WERI-Rb-1 (cell line): ENCODE results near the gene NFIX.

Source experiments
- DNase-seq: peaks from one replicate; pipeline ENCODE4 v3.0.0-alpha.2; 2020
- H3K27ac ChIP-seq: fragments of 250-450 bp; sonication (Bioruptor Pico); 2 replicates; pipeline ENCODE4 v1.5.1; 2020; ENCODE audit warnings: mild to moderate bottlenecking, moderate library complexity
- H3K27me3 ChIP-seq: fragments of 250-450 bp; sonication (Bioruptor Pico); 2 replicates; pipeline ENCODE4 v1.5.1; 2021; ENCODE audit warnings: mild to moderate bottlenecking, low read depth, moderate library complexity; ENCODE audit not compliant: insufficient read depth, severe bottlenecking
- H3K36me3 ChIP-seq: fragments of 250-450 bp; sonication (Bioruptor Pico); 2 replicates; pipeline ENCODE4 v1.5.1; 2020; ENCODE audit warnings: mild to moderate bottlenecking, moderate library complexity
- H3K4me3 ChIP-seq: 2 replicates; pipeline ENCODE4 v1.5.1; 2011; ENCODE audit warnings: low read depth, mild to moderate bottlenecking, control low read depth, low read length
- H3K9me3 ChIP-seq: fragments of 250-450 bp; sonication (Bioruptor Pico); 2 replicates; pipeline ENCODE4 v1.5.1; 2021; ENCODE audit warnings: mild to moderate bottlenecking, moderate library complexity; ENCODE audit not compliant: severe bottlenecking
- TF ChIP-seq, protein P1 (sequence below): IDR thresholded peaks from 2 replicates; pipeline ENCODE4 v1.5.1; 2011; ENCODE audit warnings: low read depth, mild to moderate bottlenecking, control low read depth, inconsistent platforms, low read length

Gene NFIX

DNA sequence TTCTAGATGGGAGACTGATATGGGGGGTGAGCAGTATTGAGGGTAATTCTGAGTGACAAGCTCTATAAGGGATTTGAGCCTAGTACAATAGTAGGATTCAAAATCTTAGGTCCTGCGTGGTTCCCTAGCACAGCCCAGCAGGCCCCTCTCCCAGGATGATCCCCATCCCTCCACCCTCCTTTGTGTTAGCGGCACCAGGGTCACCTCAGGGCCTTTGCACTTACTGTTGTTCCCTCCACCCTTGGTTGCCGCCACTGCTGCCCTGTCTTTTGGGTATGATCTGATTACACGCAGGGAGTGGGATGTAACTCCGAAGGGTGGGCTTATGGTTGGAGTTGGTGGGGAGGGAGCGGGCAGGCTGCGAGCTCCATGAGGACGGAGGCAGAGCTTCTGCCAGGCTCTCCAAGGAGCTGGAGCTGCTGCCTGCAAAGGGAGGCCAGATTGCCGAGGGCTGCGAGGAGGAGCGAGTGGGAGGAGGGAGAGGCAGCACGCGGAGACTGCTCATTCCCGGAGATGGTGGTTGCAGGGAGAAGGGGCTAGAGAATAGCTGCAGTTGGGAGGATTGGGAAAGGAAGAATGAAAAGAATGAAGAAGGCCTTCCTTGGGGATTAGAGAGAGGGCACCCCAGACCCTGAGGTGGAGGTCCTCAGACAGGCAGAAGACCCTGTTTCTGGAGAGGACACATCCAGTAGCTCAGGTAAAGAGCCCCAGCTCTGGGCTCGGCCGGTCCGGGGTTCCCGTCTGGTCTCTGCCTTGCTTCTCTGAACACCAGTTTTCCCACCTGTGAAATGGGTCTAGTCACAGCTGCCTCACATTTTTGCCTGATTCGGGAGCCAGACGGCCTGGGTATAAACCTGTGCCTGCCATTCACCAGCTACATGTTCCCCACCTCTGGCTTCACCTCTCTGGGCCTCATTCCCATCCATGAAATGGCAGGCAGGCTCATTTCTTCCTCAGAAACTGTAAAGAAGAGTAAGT, 128.0 kb downstream of the NFIX start:
- Histone ChIP-seq H3K4me3 (no peak overlapping the region), H3K9me3 (no peaks in the 10 kb centered on the region), H3K27me3 (no peaks in the 10 kb centered on the region), H3K27ac (peak overlapping the region; percentile 74), H3K36me3 (peaks cover 58% of the 10 kb centered on the region)
- no peak for DNase-seq
- TF ChIP-seq, protein P1, sequence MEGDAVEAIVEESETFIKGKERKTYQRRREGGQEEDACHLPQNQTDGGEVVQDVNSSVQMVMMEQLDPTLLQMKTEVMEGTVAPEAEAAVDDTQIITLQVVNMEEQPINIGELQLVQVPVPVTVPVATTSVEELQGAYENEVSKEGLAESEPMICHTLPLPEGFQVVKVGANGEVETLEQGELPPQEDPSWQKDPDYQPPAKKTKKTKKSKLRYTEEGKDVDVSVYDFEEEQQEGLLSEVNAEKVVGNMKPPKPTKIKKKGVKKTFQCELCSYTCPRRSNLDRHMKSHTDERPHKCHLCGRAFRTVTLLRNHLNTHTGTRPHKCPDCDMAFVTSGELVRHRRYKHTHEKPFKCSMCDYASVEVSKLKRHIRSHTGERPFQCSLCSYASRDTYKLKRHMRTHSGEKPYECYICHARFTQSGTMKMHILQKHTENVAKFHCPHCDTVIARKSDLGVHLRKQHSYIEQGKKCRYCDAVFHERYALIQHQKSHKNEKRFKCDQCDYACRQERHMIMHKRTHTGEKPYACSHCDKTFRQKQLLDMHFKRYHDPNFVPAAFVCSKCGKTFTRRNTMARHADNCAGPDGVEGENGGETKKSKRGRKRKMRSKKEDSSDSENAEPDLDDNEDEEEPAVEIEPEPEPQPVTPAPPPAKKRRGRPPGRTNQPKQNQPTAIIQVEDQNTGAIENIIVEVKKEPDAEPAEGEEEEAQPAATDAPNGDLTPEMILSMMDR, result no peak

DNA sequence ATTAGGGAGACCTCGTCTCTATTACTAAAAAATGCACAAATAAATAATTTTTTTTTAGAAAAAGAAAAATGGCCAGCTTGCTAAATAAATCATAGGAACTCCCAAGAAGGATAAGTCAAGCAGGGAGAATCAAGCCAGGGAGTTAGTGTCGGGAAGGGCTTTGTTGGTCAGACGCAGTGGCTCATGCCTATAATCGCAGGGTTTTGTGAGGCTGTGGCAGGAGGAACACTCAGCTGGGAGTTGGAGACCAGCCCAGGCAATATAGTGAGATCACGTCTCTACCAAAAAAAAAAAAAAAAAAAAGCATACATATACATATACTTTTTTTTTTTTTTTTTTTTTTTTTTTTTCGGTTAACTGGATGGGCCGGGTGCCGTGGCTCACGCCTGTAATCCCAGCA, 131.8 kb downstream of the NFIX start:
- Histone ChIP-seq H3K36me3 (peaks cover 40% of the 10 kb centered on the region), H3K27ac (peak overlapping the region; percentile 35; the same call in 1 of the 2 replicates), H3K4me3 (no peak overlapping the region), H3K27me3 (no peaks in the 10 kb centered on the region), H3K9me3 (no peaks in the 10 kb centered on the region)
- DNase-seq, result no peak
- TF ChIP-seq, protein P1, result no peak

DNA sequence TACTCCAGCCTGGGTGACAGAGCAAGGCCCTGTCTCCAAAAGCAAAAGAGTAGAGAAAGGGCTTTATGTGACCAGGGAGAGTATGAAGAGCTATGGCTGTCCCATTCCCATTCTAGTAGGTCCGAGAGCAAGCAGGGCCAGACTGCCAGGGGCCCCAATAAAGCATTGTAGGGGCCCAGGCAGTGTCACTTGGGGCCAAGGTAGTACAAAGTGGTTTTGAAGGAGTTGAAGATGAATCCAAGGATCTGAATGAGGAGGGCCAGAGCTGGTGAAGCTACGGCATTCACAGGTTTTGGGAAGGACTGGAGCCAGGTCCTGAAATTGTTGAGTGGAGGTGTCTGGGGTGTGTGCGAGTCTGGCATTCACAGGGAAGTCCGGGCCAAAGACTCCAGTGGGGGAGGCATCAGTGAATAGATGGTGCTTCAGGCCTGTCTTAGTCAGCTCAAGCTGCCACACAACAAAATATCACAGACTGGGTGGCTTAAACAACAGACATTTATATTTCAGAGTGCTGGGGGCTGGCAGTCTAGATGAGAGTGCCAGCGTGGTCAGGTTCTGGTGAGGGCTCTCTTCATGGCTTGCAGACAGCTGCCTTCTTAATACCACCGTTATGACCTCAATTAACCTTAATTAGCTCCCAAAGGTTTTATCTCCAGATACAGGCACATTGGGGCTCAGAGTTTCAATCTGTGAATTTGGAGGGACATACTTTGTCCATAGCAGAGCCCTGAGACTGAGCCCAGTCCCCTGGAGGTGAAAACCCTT, 132.7 kb downstream of the NFIX start:
- Histone ChIP-seq H3K27ac (peak overlapping the region; percentile 39; the same call in 1 of the 2 replicates), H3K9me3 (no peaks in the 10 kb centered on the region)
- TF ChIP-seq, protein P1, result no peak

DNA sequence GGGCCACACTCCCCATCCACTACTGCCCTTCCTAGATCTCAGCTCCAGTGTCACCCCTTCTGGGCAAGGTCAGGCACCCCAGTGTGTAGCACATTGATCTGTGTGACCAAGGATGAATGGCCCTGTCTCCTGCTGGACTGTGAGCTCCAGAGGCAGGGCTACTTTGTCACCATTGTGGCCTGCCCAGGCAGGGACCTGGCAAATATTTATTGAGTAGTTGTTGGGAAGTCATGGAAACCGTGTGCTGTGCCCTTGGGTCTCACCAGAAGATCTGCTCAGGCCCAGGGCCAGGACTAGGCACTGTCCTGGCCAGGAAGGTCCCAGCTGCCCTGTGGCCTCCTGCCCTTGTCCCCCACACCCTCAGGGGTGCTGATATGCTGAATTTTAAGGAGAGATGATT, 133.3 kb downstream of the NFIX start:
- Histone ChIP-seq H3K9me3 (no peaks in the 10 kb centered on the region), H3K27me3 (no peaks in the 10 kb centered on the region), H3K4me3 (no peak overlapping the region), H3K36me3 (peaks cover 36% of the 10 kb centered on the region), H3K27ac (peak overlapping the region; percentile 26; the same call in 1 of the 2 replicates)
- TF ChIP-seq, protein P1, result no peak
- no peak for DNase-seq

More for the DNA sequence above, 132.7 kb downstream of the NFIX start:
- peaks cover 39% of the 10 kb centered on the region for H3K36me3 ChIP-seq
- no peak for DNase-seq
- H3K4me3 ChIP-seq, result no peak overlapping the region
- H3K27me3 ChIP-seq, result no peaks in the 10 kb centered on the region

DNA sequence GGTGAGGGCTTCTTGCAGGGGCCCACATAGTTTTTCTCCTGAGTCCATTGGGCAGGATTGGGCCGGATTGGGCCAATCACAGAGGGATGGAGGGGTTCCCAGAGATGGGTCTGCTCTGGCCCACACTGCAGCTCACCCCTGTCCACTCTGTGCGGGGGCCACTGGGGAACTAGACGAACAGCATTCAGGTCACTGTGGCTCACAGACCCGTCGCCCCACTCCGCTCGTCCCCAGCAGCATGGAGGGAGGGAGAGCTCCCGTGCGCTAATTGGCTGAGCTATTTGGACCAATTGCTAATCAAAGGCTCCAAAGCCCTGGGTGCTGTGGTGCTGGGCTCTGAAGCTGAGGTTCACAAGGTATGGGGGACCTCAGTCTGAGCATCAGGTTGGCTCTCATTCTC, 134.1 kb downstream of the NFIX start:
- Histone ChIP-seq H3K27me3 (no peaks in the 10 kb centered on the region), H3K36me3 (peaks cover 35% of the 10 kb centered on the region), H3K27ac (no peak overlapping the region), H3K4me3 (no peak overlapping the region), H3K9me3 (no peaks in the 10 kb centered on the region)
- TF ChIP-seq, protein P1, result no peak
- DNase-seq, result no peak
